SU-DHL-6 (cell line): ENCODE results near the gene ZNF593OS.

Experiments used
- H2AFZ ChIP-seq: fragments of 200-600 bp; sonication (generic); 2 replicates; pipeline ENCODE4 v1.6.1; 2014; ENCODE audit warnings: low read depth, mild to moderate bottlenecking, moderate library complexity, mixed read lengths, antibody characterized with exemption, low read length; ENCODE audit not compliant: severe bottlenecking
- H3F3A ChIP-seq: fragments of 200-600 bp; shearing (Covaris generic); 2 replicates; pipeline ENCODE4 v1.6.0; 2016; ENCODE audit warnings: antibody characterized with exemption, mild to moderate bottlenecking; ENCODE audit not compliant: insufficient read depth
- H3K27ac ChIP-seq: fragments of 200-600 bp; sonication (generic); 2 replicates; pipeline ENCODE4 v1.5.1; 2016; ENCODE audit warnings: low read depth, mild to moderate bottlenecking, low read length, moderate library complexity, mixed read lengths
- H3K27me3 ChIP-seq: fragments of 200-600 bp; sonication (generic), shearing (Covaris generic); 2 replicates; pipeline ENCODE4 v1.6.0; 2014; ENCODE audit warnings: mild to moderate bottlenecking, low read length
- H3K36me3 ChIP-seq: fragments of 200-600 bp; sonication (generic); 2 replicates; pipeline ENCODE4 v1.6.1; 2014; ENCODE audit warnings: mild to moderate bottlenecking, low read length, mixed read lengths
- H3K4me2 ChIP-seq: fragments of 300-600, 200-600 bp; shearing (Covaris generic), sonication (generic); 2 replicates; pipeline ENCODE4 v1.6.0; 2014; ENCODE audit warnings: low read length, low read depth, mild to moderate bottlenecking; ENCODE audit not compliant: poor library complexity, severe bottlenecking
- H3K4me3 ChIP-seq: fragments of 200-600 bp; sonication (generic); 2 replicates; pipeline ENCODE4 v1.5.1; 2014; ENCODE audit warnings: antibody characterized with exemption, low read length, mild to moderate bottlenecking, mixed read lengths; ENCODE audit not compliant: insufficient read depth, poor library complexity, severe bottlenecking
- H3K79me2 ChIP-seq: fragments of 200-600 bp; sonication (generic); 2 replicates; pipeline ENCODE4 v1.6.1; 2014; ENCODE audit warnings: mild to moderate bottlenecking, low read length, moderate library complexity; ENCODE audit not compliant: insufficient read depth
- H3K9ac ChIP-seq: fragments of 200-600 bp; sonication (generic); 2 replicates; pipeline ENCODE4 v1.7.0; 2014; ENCODE audit warnings: mild to moderate bottlenecking, low read length
- H3K9me2 ChIP-seq: fragments of 200-600 bp; sonication (generic); replicated peaks from 2 replicates; pipeline ENCODE4 v1.6.1; 2014; ENCODE audit warnings: low read length; ENCODE audit not compliant: insufficient read depth
- H3K9me3 ChIP-seq: fragments of 200-600 bp; sonication (generic); 2 replicates; pipeline ENCODE4 v1.6.1; 2014; ENCODE audit warnings: low read length, mixed read lengths; ENCODE audit not compliant: insufficient read depth
- H4K20me1 ChIP-seq: fragments of 200-600 bp; sonication (generic); 2 replicates; pipeline ENCODE4 v1.6.1; 2014; ENCODE audit warnings: low read depth, mild to moderate bottlenecking, antibody characterized with exemption, low read length, moderate library complexity, mixed read lengths
- EZH2phosphoT487 ChIP-seq: fragments of 200-600 bp; sonication (generic), shearing (Covaris generic); conservative IDR thresholded peaks from 2 replicates; pipeline ENCODE4 v1.6.1; 2018; ENCODE audit warnings: mild to moderate bottlenecking, antibody characterized with exemption, low read length, moderate library complexity, mixed read lengths
- TF ChIP-seq, protein P1 (sequence below): fragments of 200-600 bp; sonication (generic); IDR thresholded peaks from one replicate; pipeline ENCODE4 v1.5.1; 2017; ENCODE audit warnings: antibody characterized with exemption, mild to moderate bottlenecking, low read length, moderate library complexity; ENCODE audit not compliant: insufficient read depth, poor library complexity, severe bottlenecking

The ZNF593OS gene

GRCh38 chr1:26145041-26145959 lies 26.3 kb downstream of the ZNF593OS start:
- TF ChIP-seq, protein P1, sequence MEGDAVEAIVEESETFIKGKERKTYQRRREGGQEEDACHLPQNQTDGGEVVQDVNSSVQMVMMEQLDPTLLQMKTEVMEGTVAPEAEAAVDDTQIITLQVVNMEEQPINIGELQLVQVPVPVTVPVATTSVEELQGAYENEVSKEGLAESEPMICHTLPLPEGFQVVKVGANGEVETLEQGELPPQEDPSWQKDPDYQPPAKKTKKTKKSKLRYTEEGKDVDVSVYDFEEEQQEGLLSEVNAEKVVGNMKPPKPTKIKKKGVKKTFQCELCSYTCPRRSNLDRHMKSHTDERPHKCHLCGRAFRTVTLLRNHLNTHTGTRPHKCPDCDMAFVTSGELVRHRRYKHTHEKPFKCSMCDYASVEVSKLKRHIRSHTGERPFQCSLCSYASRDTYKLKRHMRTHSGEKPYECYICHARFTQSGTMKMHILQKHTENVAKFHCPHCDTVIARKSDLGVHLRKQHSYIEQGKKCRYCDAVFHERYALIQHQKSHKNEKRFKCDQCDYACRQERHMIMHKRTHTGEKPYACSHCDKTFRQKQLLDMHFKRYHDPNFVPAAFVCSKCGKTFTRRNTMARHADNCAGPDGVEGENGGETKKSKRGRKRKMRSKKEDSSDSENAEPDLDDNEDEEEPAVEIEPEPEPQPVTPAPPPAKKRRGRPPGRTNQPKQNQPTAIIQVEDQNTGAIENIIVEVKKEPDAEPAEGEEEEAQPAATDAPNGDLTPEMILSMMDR, result peak; percentile 70
- no peak for TF ChIP-seq EZH2phosphoT487
- Histone ChIP-seq H4K20me1 (no peaks in the 10 kb centered on the region), H3K27me3 (no peaks in the 10 kb centered on the region), H3K79me2 (no peaks in the 10 kb centered on the region), H3K9me3 (no peaks in the 10 kb centered on the region), H3F3A (no peaks in the 10 kb centered on the region; the same call in 1 of the 2 replicates), H3K4me2 (no peak overlapping the region), H3K36me3 (no peaks in the 10 kb centered on the region), H3K27ac (no peak overlapping the region), H3K4me3 (no peak overlapping the region), H2AFZ (no peak overlapping the region), H3K9me2 (no peaks in the 10 kb centered on the region), H3K9ac (no peak overlapping the region)

- no peak overlapping the region for H3K4me2 ChIP-seq
- no peaks in the 10 kb centered on the region for H3K79me2 ChIP-seq
- no peak overlapping the region for H3K4me3 ChIP-seq
- H3F3A ChIP-seq, result no peaks in the 10 kb centered on the region; the same call in 1 of the 2 replicates
- H3K27ac ChIP-seq, result no peak overlapping the region
- H3K36me3 ChIP-seq, result no peaks in the 10 kb centered on the region
- no peaks in the 10 kb centered on the region for H3K9me2 ChIP-seq
- no peaks in the 10 kb centered on the region for H3K27me3 ChIP-seq
- no peaks in the 10 kb centered on the region for H3K9me3 ChIP-seq
- no peaks in the 10 kb centered on the region for H4K20me1 ChIP-seq
- TF ChIP-seq EZH2phosphoT487, result no peak
- TF ChIP-seq, protein P1, result no peak
- H2AFZ ChIP-seq, result no peak overlapping the region
- no peak overlapping the region for H3K9ac ChIP-seq
These were observed 29.5 kb downstream of the ZNF593OS start for GRCh38 chr1:26142159-26142558.

GRCh38 chr1:26138974-26139558 lies 32.6 kb downstream of the ZNF593OS start:
- H3K4me2 ChIP-seq, result no peak overlapping the region
- H3K27ac ChIP-seq, result no peak overlapping the region
- no peaks in the 10 kb centered on the region for H3K79me2 ChIP-seq
- H3K27me3 ChIP-seq, result no peaks in the 10 kb centered on the region
- H3K9me2 ChIP-seq, result no peaks in the 10 kb centered on the region
- no peaks in the 10 kb centered on the region for H3K9me3 ChIP-seq
- no peaks in the 10 kb centered on the region for H3F3A ChIP-seq
- no peaks in the 10 kb centered on the region for H4K20me1 ChIP-seq
- H3K36me3 ChIP-seq, result no peaks in the 10 kb centered on the region
- TF ChIP-seq, protein P1, result no peak
- TF ChIP-seq EZH2phosphoT487, result no peak
- H3K4me3 ChIP-seq, result no peak overlapping the region
- no peak overlapping the region for H2AFZ ChIP-seq
- H3K9ac ChIP-seq, result no peak overlapping the region
